GM23248 (cell line): ENCODE measurements around the gene MED8. TPM values are rescaled to one million over a fixed set of nuclear protein-coding genes. Genes with fewer than 3 reads are reported as not detected.
A peak's percentile ranks its signal among the peaks of the same experiment; 100 is the strongest.

ENCODE experiments used
- DNase-seq: peaks from one replicate; pipeline ENCODE4 v3.0.0-alpha.2; 2015
- H2AFZ ChIP-seq: fragments of 200-600 bp; sonication (generic); 2 replicates; pipeline ENCODE4 v1.6.1; 2016; ENCODE audit warnings: antibody characterized with exemption
- H3F3A ChIP-seq: fragments of 200-600 bp; sonication (generic); 2 replicates; pipeline ENCODE4 v1.6.1; 2016; ENCODE audit warnings: mild to moderate bottlenecking, antibody characterized with exemption, mixed run types; ENCODE audit not compliant: insufficient read depth
- H3K27ac ChIP-seq: fragments of 200-600 bp; sonication (generic); 2 replicates; pipeline ENCODE4 v1.5.1; 2016; ENCODE audit warnings: mild to moderate bottlenecking
- H3K27me3 ChIP-seq: fragments of 200-600 bp; sonication (generic); replicated peaks from 2 replicates; pipeline ENCODE4 v1.6.1; 2016; ENCODE audit warnings: mild to moderate bottlenecking; ENCODE audit not compliant: insufficient read depth
- H3K36me3 ChIP-seq: fragments of 200-600 bp; sonication (generic); 2 replicates; pipeline ENCODE4 v1.6.1; 2016; ENCODE audit warnings: low read depth, mild to moderate bottlenecking
- H3K4me1 ChIP-seq: fragments of 200-600 bp; sonication (generic); 2 replicates; pipeline ENCODE4 v1.6.1; 2016; ENCODE audit warnings: mild to moderate bottlenecking; ENCODE audit not compliant: insufficient read depth
- H3K4me2 ChIP-seq: fragments of 200-600 bp; sonication (generic); one replicate; pipeline ENCODE4 v1.6.1; 2016; ENCODE audit warnings: mild to moderate bottlenecking; ENCODE audit not compliant: unreplicated experiment
- H3K4me3 ChIP-seq: fragments of 200-600 bp; sonication (generic); 2 replicates; pipeline ENCODE4 v1.5.1; 2016; ENCODE audit warnings: mild to moderate bottlenecking
- H3K79me2 ChIP-seq: fragments of 200-600 bp; sonication (generic); 2 replicates; pipeline ENCODE4 v1.6.1; 2016; ENCODE audit warnings: mild to moderate bottlenecking; ENCODE audit not compliant: insufficient read depth
- H3K9ac ChIP-seq: fragments of 200-600 bp; sonication (generic); 2 replicates; pipeline ENCODE4 v1.6.1; 2016; ENCODE audit warnings: mild to moderate bottlenecking
- H3K9me2 ChIP-seq: fragments of 200-600 bp; sonication (generic); 2 replicates; pipeline ENCODE4 v1.6.1; 2016; ENCODE audit warnings: mixed run types, mild to moderate bottlenecking, moderate library complexity; ENCODE audit not compliant: insufficient read depth
- H3K9me3 ChIP-seq: fragments of 200-600 bp; sonication (generic); one replicate; pipeline ENCODE4 v1.6.1; 2017; ENCODE audit warnings: low read depth
- H4K20me1 ChIP-seq: fragments of 200-600 bp; sonication (generic); 2 replicates; pipeline ENCODE4 v1.6.0; 2016; ENCODE audit not compliant: insufficient read depth
- EZH2 ChIP-seq: fragments of 200-600 bp; sonication (generic); IDR thresholded peaks from 2 replicates; pipeline ENCODE4 v1.6.1; 2018; ENCODE audit warnings: antibody characterized with exemption, mild to moderate bottlenecking; ENCODE audit not compliant: insufficient read depth, poor library complexity, severe bottlenecking
- EZH2phosphoT487 ChIP-seq: fragments of 200-600 bp; sonication (generic); IDR thresholded peaks from 2 replicates; pipeline ENCODE4 v1.6.1; 2018; ENCODE audit warnings: antibody characterized with exemption, moderate library complexity, mild to moderate bottlenecking, low read depth; ENCODE audit not compliant: insufficient read depth
- WGBS, 2 experiments: methylation state at CpG; one replicate each; pipeline ENCODE4 v1.1.6; 2015 to 2017; ENCODE audit warnings: low lambda C conversion rate in 2 of 2, low coverage in 1 of 2; ENCODE audit errors: missing lambda C conversion rate in 2 of 2; 5-methylcytosine and 5-hydroxymethylcytosine counted together
- in situ Hi-C: fragments of 300-500 bp; cut with MboI; formaldehyde crosslinking; loops from 2 replicates; pipeline ENCODE4 v1.15.0; 2020
- polyA plus RNA-seq: library from polyadenylated mRNA; unstranded; fragments of >200 nt; fragmentation: Nextera tagmentation; extraction: Ambion mirVana; gene quantifications from 2 replicates; pipeline ENCODE4 v1.2.1, GENCODE V29; 2016
- total RNA-seq: library from RNA; depleted of rRNA; stranded (reverse); fragments of >200 nt; shearing (Covaris generic); gene quantifications from 2 replicates; pipeline ENCODE4 v1.2.3, GENCODE V29; 2014

The MED8 gene
- total and polyA plus RNA-seq, 2 experiments from 2014 or later: 53.5 to 78.3 TPM

GRCh38 chr1:43381612-43382011, 8.0 kb downstream of the MED8 start:
- peak; percentile 20 for DNase-seq
- TF ChIP-seq EZH2phosphoT487 (no peak), EZH2 (no peak)
- no peak overlapping the region for H3K4me3 ChIP-seq
- H3K9me2 ChIP-seq: no peaks in the 10 kb centered on the region
- WGBS, 2 experiments: 67 to 69% methylated on average over 3 of the region's 3 CpGs
- no peak overlapping the region for H3K27ac ChIP-seq
- peaks cover 5% of the 10 kb centered on the region for H3F3A ChIP-seq
- H3K36me3 ChIP-seq: peaks cover 43% of the 10 kb centered on the region
- H3K27me3 ChIP-seq: no peaks in the 10 kb centered on the region
- no peaks in the 10 kb centered on the region for H3K9me3 ChIP-seq
- in situ Hi-C loops: no loop called here
- H3K9ac ChIP-seq: no peak overlapping the region
- H2AFZ ChIP-seq: no peak overlapping the region
- H3K4me2 ChIP-seq: no peak overlapping the region
- H4K20me1 ChIP-seq: no peaks in the 10 kb centered on the region
- H3K79me2 ChIP-seq: peaks cover 19% of the 10 kb centered on the region
- no peaks in the 10 kb centered on the region for H3K4me1 ChIP-seq

- TF ChIP-seq EZH2: no peak
- no peak for TF ChIP-seq EZH2phosphoT487
- Histone ChIP-seq H3K36me3 (peaks cover 21% of the 10 kb centered on the region), H3K4me2 (no peak overlapping the region), H3K79me2 (peaks cover 6% of the 10 kb centered on the region; the same call in 1 of the 2 replicates), H3K9ac (no peak overlapping the region), H3K9me2 (no peaks in the 10 kb centered on the region), H2AFZ (no peak overlapping the region), H4K20me1 (no peaks in the 10 kb centered on the region), H3F3A (peaks cover 16% of the 10 kb centered on the region), H3K9me3 (no peaks in the 10 kb centered on the region), H3K4me1 (no peaks in the 10 kb centered on the region), H3K4me3 (no peak overlapping the region), H3K27ac (no peak overlapping the region), H3K27me3 (no peaks in the 10 kb centered on the region)
- no peak for DNase-seq
- 100% methylated on average over 1 of the region's 1 CpG for WGBS, 2 experiments
- in situ Hi-C loops: no loop called here
Measured at GRCh38 chr1:43379476-43379875, 10.1 kb downstream of the MED8 start.

- H3K9ac ChIP-seq: no peak overlapping the region
- 100% methylated on average over 1 of the region's 1 CpG for WGBS, 2 experiments
- TF ChIP-seq EZH2phosphoT487: no peak
- no peak for TF ChIP-seq EZH2
- in situ Hi-C loops: no loop called here
- H3K4me2 ChIP-seq: no peak overlapping the region
- H3K27ac ChIP-seq: no peak overlapping the region
- peaks cover 14% of the 10 kb centered on the region for H3K4me1 ChIP-seq
- peaks cover 6% of the 10 kb centered on the region; the same call in 1 of the 2 replicates for H3K79me2 ChIP-seq
- H3K9me2 ChIP-seq: no peaks in the 10 kb centered on the region
- DNase-seq: no peak
- peaks cover 5% of the 10 kb centered on the region; the same call in 1 of the 2 replicates for H3K36me3 ChIP-seq
- no peak overlapping the region for H3K4me3 ChIP-seq
- peaks cover 29% of the 10 kb centered on the region for H3F3A ChIP-seq
- H3K9me3 ChIP-seq: no peaks in the 10 kb centered on the region
- H2AFZ ChIP-seq: no peak overlapping the region
- no peaks in the 10 kb centered on the region for H4K20me1 ChIP-seq
- H3K27me3 ChIP-seq: no peaks in the 10 kb centered on the region
Measured at GRCh38 chr1:43377831-43378230, 11.8 kb downstream of the MED8 start.

GRCh38 chr1:43376723-43377235, 12.8 kb downstream of the MED8 start:
- 93 to 94% methylated on average over 7 of the region's 7 CpGs for WGBS, 2 experiments
- TF ChIP-seq EZH2: no peak
- no peak for TF ChIP-seq EZH2phosphoT487
- in situ Hi-C loops: no loop called here

More at GRCh38 chr1:43376723-43377235, 12.8 kb downstream of the MED8 start:
- DNase-seq: no peak
- Histone ChIP-seq H3K4me3 (no peak overlapping the region), H3K4me1 (peaks cover 20% of the 10 kb centered on the region), H3K27ac (no peak overlapping the region), H2AFZ (no peak overlapping the region), H3F3A (peaks cover 36% of the 10 kb centered on the region), H3K9me2 (no peaks in the 10 kb centered on the region), H3K9me3 (no peaks in the 10 kb centered on the region), H3K79me2 (peaks cover 8% of the 10 kb centered on the region; the same call in 1 of the 2 replicates), H3K4me2 (no peak overlapping the region), H3K9ac (no peak overlapping the region), H3K27me3 (no peaks in the 10 kb centered on the region), H4K20me1 (no peaks in the 10 kb centered on the region), H3K36me3 (0 out of 2 replicates have a peak, but pooled peaks cover 2% of the 10 kb centered on the region)
